Suprapubic skin (tissue), 4 donors: ENCODE measurements around the gene MRPL2. TPM values are rescaled to one million over a fixed set of nuclear protein-coding genes. Genes with fewer than 3 reads are reported as not detected.

Source experiments
- DNase-seq, 2 donors: peaks; one replicate each; pipeline ENCODE4 v3.0.0-alpha.2; 2019; ENCODE audit warnings: low spot score in 2 of 2
- H3K27ac ChIP-seq: fragments of 200-600 bp; sonication (generic); one replicate; pipeline ENCODE4 v1.5.1; 2019
- H3K27me3 ChIP-seq: fragments of 200-600 bp; sonication (generic); one replicate; pipeline ENCODE4 v1.5.1; 2019
- H3K36me3 ChIP-seq: fragments of 200-600 bp; sonication (generic); one replicate; pipeline ENCODE4 v1.5.1; 2019
- H3K4me1 ChIP-seq: fragments of 200-600 bp; sonication (generic); one replicate; pipeline ENCODE4 v1.5.1; 2019
- H3K4me3 ChIP-seq: fragments of 200-600 bp; sonication (generic); one replicate; pipeline ENCODE4 v1.5.1; 2019; ENCODE audit warnings: mild to moderate bottlenecking
- H3K9me3 ChIP-seq: fragments of 200-600 bp; sonication (generic); one replicate; pipeline ENCODE4 v1.5.1; 2019
- EP300 ChIP-seq: sonication (generic); formaldehyde crosslinking; IDR thresholded peaks from one replicate; pipeline ENCODE4 v1.6.1; 2017; ENCODE audit warnings: antibody characterized with exemption
- POLR2A ChIP-seq, 2 donors: fragments of 450-650 bp; IDR thresholded peaks; one replicate each; pipeline ENCODE4 v1.6.1; 2017; ENCODE audit warnings: antibody characterized with exemption in 2 of 2, mild to moderate bottlenecking in 2 of 2, moderate library complexity in 2 of 2
- POLR2AphosphoS5 ChIP-seq, 3 donors: sonication (generic); formaldehyde crosslinking; IDR thresholded peaks; one replicate each; pipeline ENCODE4 v1.6.1; 2017; ENCODE audit warnings: antibody characterized with exemption in 3 of 3
- WGBS: methylation state at CpG from one replicate; pipeline ENCODE4 v1.1.5; 2018; 5-methylcytosine and 5-hydroxymethylcytosine counted together
- total RNA-seq, 4 donors: library from RNA; depleted of rRNA; stranded (reverse); fragments of >200 nt; gene quantifications; one replicate each; pipeline ENCODE4 v1.1.0, GENCODE V29; 2016
- TF ChIP-seq, protein P1 (sequence below), 2 donors: fragments of 200-600 bp in 1 of 2; fragments of 450-650 bp in 1 of 2; sonication (generic) in 1 of 2; IDR thresholded peaks; one replicate each; pipeline ENCODE4 v1.5.1; 2016 to 2019; ENCODE audit warnings: antibody characterized with exemption in 2 of 2, mild to moderate bottlenecking in 1 of 2, moderate library complexity in 1 of 2

The MRPL2 gene
- total RNA-seq, 4 donors from 2014 or later, result 21.2 to 38.1 (median 25.9) TPM

DNA sequence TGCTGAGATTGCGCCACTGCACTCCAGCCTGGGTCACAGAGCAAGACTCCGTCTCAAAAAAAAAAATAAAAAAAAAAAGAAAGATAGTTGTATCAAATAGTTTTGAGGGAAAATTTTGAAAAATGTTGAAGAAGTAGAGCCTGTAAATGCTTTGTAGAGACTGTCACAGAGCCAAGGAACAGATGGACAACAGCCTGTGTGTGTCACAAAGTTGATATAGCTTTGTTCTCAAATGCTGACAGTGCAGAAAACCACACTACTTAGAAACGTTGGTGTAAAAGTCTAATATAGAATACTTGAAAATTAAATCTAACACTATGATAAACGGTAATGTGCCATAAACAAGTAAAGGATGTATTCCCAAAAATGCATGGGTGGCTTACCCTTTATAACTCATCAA lies 42.3 kb upstream of the MRPL2 start:
- TF ChIP-seq POLR2AphosphoS5 (IDR thresholded peaks at IDR 0.05), result no peak
- no peak for TF ChIP-seq POLR2A (IDR thresholded peaks at IDR 0.05)
- TF ChIP-seq, protein P1, sequence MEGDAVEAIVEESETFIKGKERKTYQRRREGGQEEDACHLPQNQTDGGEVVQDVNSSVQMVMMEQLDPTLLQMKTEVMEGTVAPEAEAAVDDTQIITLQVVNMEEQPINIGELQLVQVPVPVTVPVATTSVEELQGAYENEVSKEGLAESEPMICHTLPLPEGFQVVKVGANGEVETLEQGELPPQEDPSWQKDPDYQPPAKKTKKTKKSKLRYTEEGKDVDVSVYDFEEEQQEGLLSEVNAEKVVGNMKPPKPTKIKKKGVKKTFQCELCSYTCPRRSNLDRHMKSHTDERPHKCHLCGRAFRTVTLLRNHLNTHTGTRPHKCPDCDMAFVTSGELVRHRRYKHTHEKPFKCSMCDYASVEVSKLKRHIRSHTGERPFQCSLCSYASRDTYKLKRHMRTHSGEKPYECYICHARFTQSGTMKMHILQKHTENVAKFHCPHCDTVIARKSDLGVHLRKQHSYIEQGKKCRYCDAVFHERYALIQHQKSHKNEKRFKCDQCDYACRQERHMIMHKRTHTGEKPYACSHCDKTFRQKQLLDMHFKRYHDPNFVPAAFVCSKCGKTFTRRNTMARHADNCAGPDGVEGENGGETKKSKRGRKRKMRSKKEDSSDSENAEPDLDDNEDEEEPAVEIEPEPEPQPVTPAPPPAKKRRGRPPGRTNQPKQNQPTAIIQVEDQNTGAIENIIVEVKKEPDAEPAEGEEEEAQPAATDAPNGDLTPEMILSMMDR (IDR thresholded peaks at IDR 0.05), result no peak
- no peak for TF ChIP-seq EP300
- WGBS, result 71% methylated on average over 4 of the region's 4 CpGs
- Histone ChIP-seq H3K27me3 (no peaks in the 10 kb centered on the region), H3K36me3 (no peaks in the 10 kb centered on the region), H3K4me3 (no peak overlapping the region), H3K27ac (no peak overlapping the region), H3K4me1 (peaks cover 15% of the 10 kb centered on the region), H3K9me3 (no peaks in the 10 kb centered on the region)
- DNase-seq, result no peak

DNA sequence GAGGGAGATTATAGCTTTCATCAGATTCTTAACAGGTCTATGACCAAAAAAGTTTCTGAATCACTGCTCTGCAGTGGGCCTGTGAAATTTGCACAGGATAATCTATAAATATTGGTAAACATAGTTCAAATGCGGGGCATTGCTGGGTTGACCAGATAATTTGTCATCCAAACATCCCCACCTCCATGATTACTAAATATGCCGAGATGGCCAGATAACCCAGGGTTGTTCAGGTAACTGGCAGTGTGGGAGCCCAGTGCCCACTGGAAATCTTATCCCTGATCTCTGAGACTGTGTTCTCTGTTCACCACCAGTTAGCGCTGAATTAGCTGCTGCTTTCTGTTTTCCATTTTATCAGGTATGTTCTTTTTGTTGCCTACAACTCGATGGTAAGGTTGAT lies 38.3 kb upstream of the MRPL2 start:
- H3K27ac ChIP-seq, result peak overlapping the region; percentile 22
- H3K27me3 ChIP-seq, result no peaks in the 10 kb centered on the region
- H3K4me3 ChIP-seq, result no peak overlapping the region
- H3K36me3 ChIP-seq, result no peaks in the 10 kb centered on the region
- H3K4me1 ChIP-seq, result peaks cover 44% of the 10 kb centered on the region
- WGBS, result 78% methylated on average over 4 of the region's 4 CpGs
- no peak for DNase-seq
- no peaks in the 10 kb centered on the region for H3K9me3 ChIP-seq
- no peak for TF ChIP-seq POLR2AphosphoS5 (IDR thresholded peaks at IDR 0.05)
- TF ChIP-seq, protein P1 (IDR thresholded peaks at IDR 0.05), result no peak
- no peak for TF ChIP-seq POLR2A (IDR thresholded peaks at IDR 0.05)
- TF ChIP-seq EP300, result no peak

DNA sequence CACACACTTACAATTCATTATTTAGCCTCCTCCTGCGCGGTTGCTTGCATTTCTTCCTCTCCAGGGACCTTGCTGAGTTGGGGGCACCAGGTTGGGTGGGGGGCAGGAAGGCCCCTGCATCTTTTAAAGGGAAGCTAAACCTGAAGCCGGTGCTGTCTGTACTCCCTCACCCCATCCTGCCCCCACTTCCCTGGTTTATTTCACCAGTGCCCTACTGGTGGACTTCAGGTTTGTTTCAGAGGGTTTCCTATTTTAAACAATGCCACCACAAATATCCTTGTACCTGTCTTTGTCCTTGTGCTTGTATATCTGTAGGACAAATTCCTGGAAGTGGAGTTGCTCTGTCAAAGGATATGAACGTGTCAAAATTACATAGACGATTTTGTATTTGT lies 37.9 kb upstream of the MRPL2 start:
- H3K27ac ChIP-seq, result peak overlapping the region; percentile 78
- DNase-seq, result no peak
- WGBS, result 35% methylated on average over 5 of the region's 5 CpGs
- H3K27me3 ChIP-seq, result no peaks in the 10 kb centered on the region
- no peak overlapping the region for H3K4me3 ChIP-seq
- H3K9me3 ChIP-seq, result no peaks in the 10 kb centered on the region
- H3K36me3 ChIP-seq, result no peaks in the 10 kb centered on the region
- peaks cover 44% of the 10 kb centered on the region for H3K4me1 ChIP-seq
- TF ChIP-seq EP300, result no peak
- TF ChIP-seq, protein P1 (IDR thresholded peaks at IDR 0.05), result no peak
- TF ChIP-seq POLR2AphosphoS5 (IDR thresholded peaks at IDR 0.05), result no peak
- no peak for TF ChIP-seq POLR2A (IDR thresholded peaks at IDR 0.05)

DNA sequence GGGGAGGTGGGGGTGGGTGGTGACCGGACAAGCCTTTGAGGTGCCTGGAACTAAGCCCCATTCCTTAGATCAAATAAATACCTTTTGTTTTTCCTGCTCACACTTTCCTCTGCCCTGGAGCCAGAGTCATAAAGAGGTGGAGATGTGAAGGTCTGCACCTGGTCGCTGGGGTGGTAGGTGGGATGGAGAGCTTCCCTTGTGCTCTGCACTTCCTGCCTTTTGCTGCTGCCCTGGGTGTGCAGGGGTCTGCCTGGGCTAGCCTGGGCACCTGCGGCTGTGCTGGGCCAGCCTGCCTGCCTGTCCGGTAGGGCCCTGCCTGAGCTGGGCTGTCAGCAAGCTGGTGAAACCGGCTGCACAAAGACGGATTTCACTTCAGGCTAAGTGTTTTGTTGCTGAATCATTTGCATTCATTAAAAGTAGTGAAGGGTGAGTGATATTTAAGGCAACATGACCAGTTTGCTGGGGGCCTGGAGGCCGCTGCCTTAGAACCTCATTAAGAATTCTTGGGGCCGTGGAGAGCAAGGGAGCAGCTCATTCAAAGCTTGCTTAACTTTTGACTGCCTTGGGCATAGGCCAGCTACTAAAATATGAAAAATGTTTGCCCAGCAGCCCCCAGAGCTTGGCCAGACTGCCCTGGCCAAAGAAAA lies 37.3 kb upstream of the MRPL2 start:
- H3K9me3 ChIP-seq, result no peaks in the 10 kb centered on the region
- peak overlapping the region; percentile 78 for H3K27ac ChIP-seq
- no peaks in the 10 kb centered on the region for H3K36me3 ChIP-seq
- H3K4me3 ChIP-seq, result no peak overlapping the region
- H3K4me1 ChIP-seq, result peaks cover 44% of the 10 kb centered on the region
- TF ChIP-seq POLR2AphosphoS5 (IDR thresholded peaks at IDR 0.05) (peak in 1 of 3 donors; percentile 9), EP300 (no peak), POLR2A (IDR thresholded peaks at IDR 0.05) (no peak)
- TF ChIP-seq, protein P1 (IDR thresholded peaks at IDR 0.05), result no peak
- 27% methylated on average over 6 of the region's 8 CpGs for WGBS
- no peak for DNase-seq
- no peaks in the 10 kb centered on the region for H3K27me3 ChIP-seq

DNA sequence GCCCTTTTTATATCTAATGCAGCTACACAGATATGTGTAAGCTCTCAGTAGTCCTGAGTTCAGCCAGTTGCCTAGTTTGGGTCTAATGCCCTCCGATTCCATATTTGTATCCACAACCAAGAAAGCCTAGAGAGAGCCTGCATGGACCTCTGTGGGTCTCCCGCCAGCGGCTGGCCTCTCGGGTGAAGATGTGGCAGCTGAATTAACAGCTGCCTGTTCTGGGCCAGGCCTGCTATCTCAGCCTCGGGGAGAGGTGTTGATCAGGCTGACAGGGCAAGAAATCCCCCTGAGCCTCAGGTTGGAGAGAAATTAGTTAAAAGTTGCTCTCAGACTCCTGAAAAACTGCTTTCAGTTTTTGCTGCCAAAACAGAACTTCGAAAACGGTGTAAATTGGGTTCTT lies 36.7 kb upstream of the MRPL2 start:
- H3K36me3 ChIP-seq, result no peaks in the 10 kb centered on the region
- DNase-seq, result no peak
- H3K27me3 ChIP-seq, result no peaks in the 10 kb centered on the region
- H3K4me1 ChIP-seq, result peaks cover 48% of the 10 kb centered on the region
- peak overlapping the region; percentile 78 for H3K27ac ChIP-seq
- 39% methylated on average over 7 of the region's 7 CpGs for WGBS
- no peaks in the 10 kb centered on the region for H3K9me3 ChIP-seq
- no peak overlapping the region for H3K4me3 ChIP-seq
- TF ChIP-seq, protein P1 (IDR thresholded peaks at IDR 0.05), result no peak
- TF ChIP-seq EP300, result no peak
- no peak for TF ChIP-seq POLR2A (IDR thresholded peaks at IDR 0.05)
- no peak for TF ChIP-seq POLR2AphosphoS5 (IDR thresholded peaks at IDR 0.05)
